Spleen (tissue), 11 donors: ENCODE data around the gene TDP2. TPM values are rescaled to one million over a fixed set of nuclear protein-coding genes. Genes with fewer than 3 reads are reported as not detected.
"Not testable (repeated sequence)": the region's sequence is repeated elsewhere in the genome, so short reads cannot be mapped to it uniquely, and the experiment has no call there.

ENCODE experiments used
- DNase-seq: peaks from one replicate; pipeline ENCODE4 v3.0.0-alpha.2; 2020
- H3K27ac ChIP-seq, 8 donors: fragments of 200-600 bp; sonication (generic) in 7 of 8; 1 replicate in 4 of 8; 2 replicates in 4 of 8; pipeline versions ENCODE4 v1.5.0 to v1.8.0; 2016 to 2021; ENCODE audit warnings: inconsistent platforms in 4 of 8, mild to moderate bottlenecking in 4 of 8, moderate library complexity in 1 of 8
- H3K27me3 ChIP-seq, 7 donors: fragments of 200-600 bp; sonication (generic) in 6 of 7; replicated peaks in 1 of 7; 1 replicate in 4 of 7; 2 replicates in 3 of 7; pipeline versions ENCODE4 v1.5.0 to v1.8.0; 2016 to 2021; ENCODE audit warnings: inconsistent platforms in 3 of 7, mild to moderate bottlenecking in 1 of 7
- H3K36me3 ChIP-seq, 6 donors: fragments of 200-600 bp; sonication (generic) in 5 of 6; 1 replicate in 4 of 6; 2 replicates in 2 of 6; pipeline versions ENCODE4 v1.5.0 to v1.8.0; 2016 to 2021; ENCODE audit warnings: inconsistent platforms in 2 of 6
- H3K4me1 ChIP-seq, 6 donors: fragments of 200-600 bp; sonication (generic) in 5 of 6; 1 replicate in 3 of 6; 2 replicates in 3 of 6; pipeline versions ENCODE4 v1.5.0 to v1.8.0; 2016 to 2021; ENCODE audit warnings: inconsistent platforms in 3 of 6
- H3K4me3 ChIP-seq, 8 donors: fragments of 200-600 bp; sonication (generic) in 7 of 8; 1 replicate in 4 of 8; 2 replicates in 4 of 8; pipeline versions ENCODE4 v1.5.0 to v1.8.0; 2016 to 2021; ENCODE audit warnings: inconsistent platforms in 4 of 8, mild to moderate bottlenecking in 4 of 8, moderate library complexity in 2 of 8
- H3K9me3 ChIP-seq, 8 donors: fragments of 200-600 bp; sonication (generic) in 7 of 8; 1 replicate in 4 of 8; 2 replicates in 4 of 8; pipeline versions ENCODE4 v1.5.0 to v1.8.0; 2016 to 2021; ENCODE audit warnings: inconsistent platforms in 4 of 8
- POLR2A ChIP-seq, 3 donors: fragments of 450-650 bp; IDR thresholded peaks; one replicate each; pipeline ENCODE4 v1.5.1; 2017; ENCODE audit warnings: antibody characterized with exemption in 3 of 3, mild to moderate bottlenecking in 1 of 3
- POLR2AphosphoS5 ChIP-seq, 3 donors: sonication (generic); formaldehyde crosslinking; IDR thresholded peaks; one replicate each; pipeline ENCODE4 v1.5.1; 2017; ENCODE audit warnings: antibody characterized with exemption in 3 of 3
- WGBS, 5 donors: extraction: QIAGEN DNeasy Blood & Tissue Kit in 3 of 5; methylation state at CpG; one replicate each; pipeline versions ENCODE4 v1.1.5 to v1.1.7; 2013 to 2018; 5-methylcytosine and 5-hydroxymethylcytosine counted together
- intact Hi-C: fragments of 100-400 bp; cut with DNase I; formaldehyde crosslinking; loops from one replicate; pipeline ENCODE4 v1.15.0; 2023; ENCODE audit warnings: low total_unique reads
- polyA plus RNA-seq, 3 donors: library from polyadenylated mRNA; stranded (reverse); fragments of 200-250 nt; gene quantifications; one replicate each; pipeline ENCODE4 v1.2.1, GENCODE V29; 2013
- total RNA-seq, 7 donors: library from RNA; depleted of rRNA in 3 of 7; stranded (reverse); fragments of >200 nt in 3 of 7; fragmentation: NEBNext Ultra II Directional in 4 of 7; extraction: Animal tissue kit (Norgen Biotek cat#: 25700) in 4 of 7; gene quantifications; one replicate each; pipeline versions ENCODE4 v1.1.0 to v1.2.1, GENCODE V29; 2016 to 2021
- TF ChIP-seq, protein P1 (sequence below), 11 experiments: fragments of 200-600 bp in 7 of 11; fragments of 450-650 bp in 4 of 11; sonication (generic) in 4 of 11; IDR thresholded peaks in 8 of 11; conservative IDR thresholded peaks in 3 of 11; 1 replicate in 7 of 11; 2 replicates in 4 of 11; pipeline versions ENCODE4 v1.4.0 to v1.8.0; 2016 to 2021; ENCODE audit warnings: antibody characterized with exemption in 11 of 11, inconsistent platforms in 4 of 11, mild to moderate bottlenecking in 1 of 11
- donor health status: healthy with polysubstance abuse.
- donor health status: DM: no; HTN: no; CAD: no; lungs with moderate emphysema.
- donor health status: DM: no; HTN: no; CAD: no.
- donor health status: Bipolar disorder and iron deficiency.
- donor health status: healthy.
- donor health status: DM: no; HTN: no; CAD: no.
- donor health status: DM: yes; HTN: yes; CAD: no.

The TDP2 gene
- total and polyA plus RNA-seq, 10 donors: 36.0 to 61.7 (median 44.9) TPM

DNA sequence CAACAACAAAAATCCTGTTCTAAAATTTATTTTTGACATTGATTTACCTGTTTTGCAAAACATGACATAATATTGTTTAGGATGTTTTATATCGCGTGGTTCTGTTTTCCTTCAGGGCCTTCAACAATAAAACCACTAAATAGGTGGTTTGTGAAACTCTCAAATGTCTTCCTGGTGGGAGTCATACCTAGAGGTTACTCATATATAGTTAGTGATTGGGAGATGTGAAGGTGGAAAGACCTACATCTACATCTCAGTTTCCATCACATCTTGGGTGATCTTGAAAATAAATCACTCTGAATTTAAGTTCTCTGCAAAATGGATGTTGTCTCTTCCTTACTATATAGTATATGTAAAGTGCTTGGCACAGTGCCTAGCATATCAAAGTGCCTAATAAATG, 29.4 kb upstream of the TDP2 start:
- DNase-seq: no peak
- peaks cover 0 to 27% (median 0%) of the 10 kb centered on the region in 6 donors for H3K36me3 ChIP-seq
- intact Hi-C loops: loop anchor here (5.0 kb wide), 1 partner anchor 114 kb away; no protein-coding TSS in a partner anchor
- TF ChIP-seq POLR2A (IDR thresholded peaks at IDR 0.05) (no peak), POLR2AphosphoS5 (IDR thresholded peaks at IDR 0.05) (no peak)
- TF ChIP-seq, protein P1, sequence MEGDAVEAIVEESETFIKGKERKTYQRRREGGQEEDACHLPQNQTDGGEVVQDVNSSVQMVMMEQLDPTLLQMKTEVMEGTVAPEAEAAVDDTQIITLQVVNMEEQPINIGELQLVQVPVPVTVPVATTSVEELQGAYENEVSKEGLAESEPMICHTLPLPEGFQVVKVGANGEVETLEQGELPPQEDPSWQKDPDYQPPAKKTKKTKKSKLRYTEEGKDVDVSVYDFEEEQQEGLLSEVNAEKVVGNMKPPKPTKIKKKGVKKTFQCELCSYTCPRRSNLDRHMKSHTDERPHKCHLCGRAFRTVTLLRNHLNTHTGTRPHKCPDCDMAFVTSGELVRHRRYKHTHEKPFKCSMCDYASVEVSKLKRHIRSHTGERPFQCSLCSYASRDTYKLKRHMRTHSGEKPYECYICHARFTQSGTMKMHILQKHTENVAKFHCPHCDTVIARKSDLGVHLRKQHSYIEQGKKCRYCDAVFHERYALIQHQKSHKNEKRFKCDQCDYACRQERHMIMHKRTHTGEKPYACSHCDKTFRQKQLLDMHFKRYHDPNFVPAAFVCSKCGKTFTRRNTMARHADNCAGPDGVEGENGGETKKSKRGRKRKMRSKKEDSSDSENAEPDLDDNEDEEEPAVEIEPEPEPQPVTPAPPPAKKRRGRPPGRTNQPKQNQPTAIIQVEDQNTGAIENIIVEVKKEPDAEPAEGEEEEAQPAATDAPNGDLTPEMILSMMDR (IDR thresholded peaks at IDR 0.05 in 8 of 11, conservative IDR thresholded peaks at IDR 0.05 in 3 of 11): no peak
- no peak overlapping the region for H3K27ac ChIP-seq
- H3K9me3 ChIP-seq: no peaks in the 10 kb centered on the region
- H3K27me3 ChIP-seq: no peaks in the 10 kb centered on the region
- H3K4me3 ChIP-seq: no peak overlapping the region
- 89 to 96% (median 95%) methylated on average over 2 of the region's 2 CpGs for WGBS, 5 donors
- H3K4me1 ChIP-seq: peaks cover 0 to 19% (median 0%) of the 10 kb centered on the region in 6 donors

- not testable (repeated sequence) for DNase-seq, H3K27ac ChIP-seq, H3K4me3 ChIP-seq, H3K27me3 ChIP-seq, H3K9me3 ChIP-seq
- 23 to 35% (median 31%) methylated on average over 8 of the region's 8 CpGs for WGBS, 5 donors
- H3K4me1 ChIP-seq: peaks cover 0 to 19% (median 0%) of the 10 kb centered on the region in 6 donors
- intact Hi-C loops: loop anchor here (5.0 kb wide), 1 partner anchor 113 kb away; no protein-coding TSS in a partner anchor
- TF ChIP-seq, protein P1 (IDR thresholded peaks at IDR 0.05 in 8 of 11, conservative IDR thresholded peaks at IDR 0.05 in 3 of 11): peak; percentile 22 to 70 (median 53)
- H3K36me3 ChIP-seq: peaks cover 0 to 24% (median 0%) of the 10 kb centered on the region in 6 donors
Measured at GRCh38 chr6:24695635-24696034, 28.9 kb upstream of the TDP2 start.

GRCh38 chr6:24694198-24694597, 27.5 kb upstream of the TDP2 start:
- no peak overlapping the region for H3K27ac ChIP-seq
- TF ChIP-seq POLR2A (IDR thresholded peaks at IDR 0.05): no peak
- TF ChIP-seq, protein P1 (IDR thresholded peaks at IDR 0.05 in 8 of 11, conservative IDR thresholded peaks at IDR 0.05 in 3 of 11): no peak
- no peak for DNase-seq
- peaks cover 0 to 9% (median 0%) of the 10 kb centered on the region in 6 donors for H3K36me3 ChIP-seq
- peaks cover 0 to 10% (median 0%) of the 10 kb centered on the region in 6 donors for H3K4me1 ChIP-seq
- H3K9me3 ChIP-seq: no peaks in the 10 kb centered on the region
- H3K4me3 ChIP-seq: no peak overlapping the region
- intact Hi-C loops: no loop called here
- no peaks in the 10 kb centered on the region for H3K27me3 ChIP-seq
- 62 to 79% (median 75%) methylated on average over 1 of the region's 1 CpG for WGBS, 5 donors

DNA sequence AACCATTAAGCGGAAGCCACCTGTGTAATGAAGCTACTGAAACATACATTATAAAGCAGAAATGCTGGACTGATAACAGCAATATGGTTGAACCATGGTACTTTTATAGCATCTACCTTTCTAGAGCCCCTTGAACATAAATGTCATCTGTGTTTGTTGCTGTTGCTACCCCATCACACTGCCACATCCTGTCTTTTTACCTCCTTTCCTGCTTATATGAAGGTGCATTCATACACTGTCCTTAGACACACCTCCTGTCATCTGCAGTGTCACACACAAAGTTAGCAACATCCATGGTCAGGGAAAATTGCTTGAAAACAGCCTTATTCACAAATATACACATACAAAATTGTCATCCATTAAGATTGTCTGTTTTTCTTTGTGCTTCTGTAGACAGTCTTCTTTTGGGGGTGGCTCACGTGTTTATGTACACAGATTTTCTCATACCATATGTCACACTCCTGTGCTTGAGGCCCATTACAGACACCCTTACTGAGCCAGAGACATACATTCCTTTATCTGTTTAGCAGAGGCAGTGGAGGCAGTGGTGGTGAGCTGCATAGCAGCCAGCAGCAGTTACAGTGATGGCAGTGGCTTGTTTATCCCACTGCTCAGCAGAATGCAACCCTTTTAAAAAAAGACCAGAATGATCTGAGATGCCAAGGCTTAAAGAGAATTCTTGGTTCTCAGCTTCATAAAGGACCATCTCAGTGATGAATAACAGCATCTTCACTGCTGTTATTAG, 26.3 kb upstream of the TDP2 start:
- no peak for DNase-seq
- 84 to 98% (median 95%) methylated on average over 2 of the region's 2 CpGs for WGBS, 5 donors
- intact Hi-C loops: no loop called here

More for the DNA sequence above, 26.3 kb upstream of the TDP2 start:
- H3K27ac ChIP-seq: no peak overlapping the region
- H3K27me3 ChIP-seq: no peaks in the 10 kb centered on the region
- no peak for TF ChIP-seq POLR2AphosphoS5 (IDR thresholded peaks at IDR 0.05)
- TF ChIP-seq POLR2A (IDR thresholded peaks at IDR 0.05): no peak
- TF ChIP-seq, protein P1 (IDR thresholded peaks at IDR 0.05 in 8 of 11, conservative IDR thresholded peaks at IDR 0.05 in 3 of 11): no peak
- peaks cover 0 to 10% (median 0%) of the 10 kb centered on the region in 6 donors for H3K4me1 ChIP-seq
- no peak overlapping the region for H3K4me3 ChIP-seq
- peaks cover 0 to 7% (median 0%) of the 10 kb centered on the region in 6 donors for H3K36me3 ChIP-seq
- no peaks in the 10 kb centered on the region for H3K9me3 ChIP-seq
